AG09309 (cell line): ENCODE results near the gene LRRC28.
A peak's percentile ranks its signal among the peaks of the same experiment; 100 is the strongest.

Source experiments
- DNase-seq: peaks from one replicate; pipeline ENCODE4 v3.0.0-alpha.2; 2010; ENCODE audit warnings: low read depth
- H3K4me3 ChIP-seq: 2 replicates; pipeline ENCODE4 v1.5.1; 2011; ENCODE audit warnings: mild to moderate bottlenecking, low read depth, low read length, moderate library complexity; ENCODE audit not compliant: control insufficient read depth
- TF ChIP-seq, protein P1 (sequence below): IDR thresholded peaks from 2 replicates; pipeline ENCODE4 v1.5.1; 2011; ENCODE audit warnings: mild to moderate bottlenecking, low read depth, low read length, inconsistent platforms; ENCODE audit not compliant: insufficient read depth, control insufficient read depth; ENCODE audit errors: missing control alignments

LRRC28 gene

DNA sequence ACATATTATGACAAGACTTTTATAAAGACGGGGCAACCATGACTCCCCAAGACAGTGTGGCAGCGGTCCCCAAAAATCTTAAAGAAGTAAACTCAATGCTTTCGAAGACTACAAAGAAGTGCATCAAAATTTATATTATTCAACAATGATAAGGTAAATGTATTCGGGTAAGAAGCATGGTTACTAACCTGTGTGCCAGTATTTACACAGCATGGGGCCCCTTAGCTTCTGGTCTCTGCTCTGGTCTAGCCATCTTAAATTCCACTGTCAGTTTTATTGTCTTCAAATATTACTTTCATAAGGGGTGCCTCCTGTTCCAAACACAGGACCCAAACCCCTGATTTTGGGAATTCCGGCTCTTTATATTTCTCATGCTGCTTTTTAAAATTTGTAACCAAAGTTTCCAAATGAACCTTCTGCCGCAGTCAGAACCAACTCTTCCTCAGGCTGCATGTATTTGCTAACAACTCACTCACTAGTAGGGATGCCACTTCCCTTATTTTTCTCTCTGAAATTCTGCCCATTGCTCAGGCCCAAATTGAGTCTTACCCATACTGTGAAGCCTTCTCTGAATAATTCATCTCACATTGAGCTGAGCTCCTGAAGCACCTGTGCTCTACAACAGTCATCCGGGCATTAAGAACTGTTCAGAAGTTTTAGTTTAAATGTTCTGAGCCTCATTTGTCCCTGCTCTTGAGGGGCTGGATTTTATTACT, 3.1 kb upstream of the LRRC28 start:
- peak overlapping the region; percentile 67 for H3K4me3 ChIP-seq
- TF ChIP-seq, protein P1, sequence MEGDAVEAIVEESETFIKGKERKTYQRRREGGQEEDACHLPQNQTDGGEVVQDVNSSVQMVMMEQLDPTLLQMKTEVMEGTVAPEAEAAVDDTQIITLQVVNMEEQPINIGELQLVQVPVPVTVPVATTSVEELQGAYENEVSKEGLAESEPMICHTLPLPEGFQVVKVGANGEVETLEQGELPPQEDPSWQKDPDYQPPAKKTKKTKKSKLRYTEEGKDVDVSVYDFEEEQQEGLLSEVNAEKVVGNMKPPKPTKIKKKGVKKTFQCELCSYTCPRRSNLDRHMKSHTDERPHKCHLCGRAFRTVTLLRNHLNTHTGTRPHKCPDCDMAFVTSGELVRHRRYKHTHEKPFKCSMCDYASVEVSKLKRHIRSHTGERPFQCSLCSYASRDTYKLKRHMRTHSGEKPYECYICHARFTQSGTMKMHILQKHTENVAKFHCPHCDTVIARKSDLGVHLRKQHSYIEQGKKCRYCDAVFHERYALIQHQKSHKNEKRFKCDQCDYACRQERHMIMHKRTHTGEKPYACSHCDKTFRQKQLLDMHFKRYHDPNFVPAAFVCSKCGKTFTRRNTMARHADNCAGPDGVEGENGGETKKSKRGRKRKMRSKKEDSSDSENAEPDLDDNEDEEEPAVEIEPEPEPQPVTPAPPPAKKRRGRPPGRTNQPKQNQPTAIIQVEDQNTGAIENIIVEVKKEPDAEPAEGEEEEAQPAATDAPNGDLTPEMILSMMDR: no peak
- DNase-seq: no peak

DNA sequence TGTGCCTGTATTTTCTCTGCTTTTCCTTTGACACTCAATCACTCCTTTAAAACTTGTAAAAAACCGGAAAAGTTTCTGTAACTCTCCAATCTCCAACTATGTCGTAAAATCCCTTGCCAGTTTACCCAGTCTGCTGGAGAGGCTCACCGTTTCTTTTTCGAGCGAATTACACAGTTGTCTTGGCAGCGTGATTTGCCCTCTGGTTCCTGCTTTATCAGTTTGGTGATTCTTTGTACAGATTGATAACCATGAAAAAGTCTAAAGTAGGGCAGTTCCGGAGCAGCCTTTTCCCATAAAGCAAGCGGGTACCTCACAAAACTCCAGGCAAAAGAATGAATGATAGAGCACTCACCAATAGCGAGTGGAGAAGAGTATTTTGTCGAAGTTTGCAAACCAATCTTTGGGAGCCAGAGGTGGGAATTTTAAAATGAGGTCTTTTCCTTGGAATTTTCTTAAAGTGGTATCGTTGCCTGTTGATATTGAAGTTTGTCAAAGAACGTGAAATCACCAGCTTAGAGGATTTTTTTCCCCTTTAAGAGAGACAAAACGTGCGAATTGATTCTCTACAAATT, 1.9 kb upstream of the LRRC28 start, which contains the start of gene TTC23:
Gene TTC23, minus strand, starts transcription at position 312 of the 572 bp plus-strand sequence. CDS start 20,869 bp downstream, outside the sequence.
- TF ChIP-seq, protein P1: no peak
- peak; percentile 59 for DNase-seq
- peak within 1 kb of the TSS; percentile 67 for H3K4me3 ChIP-seq

DNA sequence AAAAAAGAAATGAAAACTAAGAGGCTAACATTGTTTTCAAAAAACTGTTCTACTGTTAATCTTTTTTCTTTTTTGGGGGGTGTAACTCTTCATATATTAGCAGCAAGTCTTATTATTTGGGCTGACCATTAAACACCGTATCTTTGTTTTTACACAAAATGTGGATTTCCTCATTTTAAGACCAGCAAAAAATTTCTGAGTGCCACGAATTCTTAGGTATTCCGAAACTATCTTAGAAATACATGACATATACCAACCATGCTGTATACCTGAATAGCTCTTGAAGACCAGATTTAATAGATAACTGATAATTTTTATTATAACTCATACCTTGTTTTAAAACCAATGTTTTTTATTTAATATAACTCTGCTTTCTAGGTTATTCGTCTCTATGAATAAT, 1.3 kb upstream of the LRRC28 start:
- DNase-seq: no peak
- no peak overlapping the region; the same call in none of the 2 replicates for H3K4me3 ChIP-seq
- TF ChIP-seq, protein P1: no peak

DNA sequence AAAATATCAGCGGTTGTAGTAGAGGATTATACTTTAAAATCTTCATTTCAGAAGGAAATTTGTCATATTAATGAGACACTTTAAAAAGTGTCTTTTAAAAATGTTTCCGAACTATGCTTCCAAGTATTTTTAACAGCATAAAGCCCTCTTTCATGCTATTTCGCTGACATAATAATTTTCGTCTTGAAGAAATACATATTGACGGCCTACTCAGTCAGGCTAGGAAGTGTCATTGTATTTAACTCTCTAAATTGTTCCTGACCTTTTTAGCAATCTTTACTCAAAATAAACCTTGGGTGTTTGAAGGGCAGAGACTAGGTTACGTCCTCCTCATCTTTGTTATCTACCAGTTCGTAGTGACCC, 806 bp upstream of the LRRC28 start:
- peak overlapping the region; percentile 61 for H3K4me3 ChIP-seq
- no peak for DNase-seq
- TF ChIP-seq, protein P1: no peak

DNA sequence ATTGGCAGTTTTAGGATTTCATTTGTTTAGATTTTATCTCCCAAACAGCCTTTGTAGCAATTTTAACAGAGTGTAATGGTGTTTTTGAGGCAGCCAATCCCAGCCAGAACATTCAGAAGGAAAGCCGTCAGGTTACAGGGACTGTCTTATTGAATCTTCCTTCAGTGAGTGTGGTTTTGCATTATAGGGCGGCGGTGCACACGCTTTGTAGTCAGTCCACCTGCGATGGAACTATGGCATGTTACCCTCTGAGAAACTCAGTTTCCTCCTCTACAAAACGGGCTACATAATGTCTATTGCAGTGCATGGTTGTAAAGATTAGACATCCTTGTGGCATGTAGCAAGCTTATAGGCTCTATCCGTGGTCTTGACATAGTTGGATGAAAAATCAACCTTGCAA, 1.0 kb downstream of the LRRC28 start:
- DNase-seq: no peak
- TF ChIP-seq, protein P1: no peak
- H3K4me3 ChIP-seq: no peak overlapping the region

DNA sequence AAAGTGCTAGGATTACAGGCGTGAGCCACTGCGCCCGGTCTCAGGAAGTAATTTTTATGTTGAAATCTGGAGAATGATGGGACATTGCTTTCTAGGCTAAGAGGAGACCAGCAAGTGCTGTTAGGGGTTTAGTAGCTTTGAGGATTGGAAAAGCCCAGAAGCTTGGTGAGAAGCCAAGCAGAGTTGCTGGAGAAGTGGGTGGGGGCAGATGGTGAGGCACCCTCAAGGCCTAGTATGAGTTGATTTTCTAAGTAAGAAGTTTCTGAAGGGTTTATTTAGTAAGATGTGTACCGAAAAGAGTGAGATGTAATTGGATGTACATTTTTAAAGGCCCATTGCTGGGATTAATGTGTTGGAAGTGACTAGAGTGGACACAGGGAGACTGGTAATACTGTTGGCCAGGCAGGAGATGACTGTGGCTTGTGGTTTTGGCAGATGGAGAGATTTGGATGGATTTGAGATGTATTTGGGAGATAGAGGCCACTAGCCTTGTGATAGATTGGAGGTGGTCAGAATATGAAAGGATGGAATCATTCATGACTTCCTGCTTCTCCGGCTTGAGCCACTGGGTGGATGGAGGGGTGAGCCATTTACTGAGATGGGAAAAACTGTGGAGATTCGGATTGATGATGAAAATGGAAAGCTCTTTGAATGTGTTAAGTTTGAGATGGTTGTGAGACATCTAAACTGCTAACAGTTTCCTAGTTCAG, 2.3 kb downstream of the LRRC28 start:
- H3K4me3 ChIP-seq: no peak overlapping the region
- TF ChIP-seq, protein P1: no peak
- peak; percentile 57 for DNase-seq
